ENCODE data around the gene LDLRAD1. TPM values are rescaled to one million over a fixed set of nuclear protein-coding genes. Genes with fewer than 3 reads are reported as not detected.
"Not testable (repeated sequence)": the region's sequence is repeated elsewhere in the genome, so short reads cannot be mapped to it uniquely, and the experiment has no call there.

The LDLRAD1 gene, protein sequence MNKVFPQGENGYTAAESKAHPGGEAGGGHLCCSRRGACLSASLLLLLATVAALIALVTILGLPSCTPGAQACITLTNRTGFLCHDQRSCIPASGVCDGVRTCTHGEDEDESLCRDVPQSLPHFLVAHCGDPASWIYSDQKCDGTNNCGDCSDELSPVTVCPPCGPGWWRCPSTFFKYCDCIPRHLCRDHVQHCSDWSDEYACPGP
- not detected in 2 replicates for total RNA-seq (2014; rRNA removed; shearing (Covaris generic))

DNA sequence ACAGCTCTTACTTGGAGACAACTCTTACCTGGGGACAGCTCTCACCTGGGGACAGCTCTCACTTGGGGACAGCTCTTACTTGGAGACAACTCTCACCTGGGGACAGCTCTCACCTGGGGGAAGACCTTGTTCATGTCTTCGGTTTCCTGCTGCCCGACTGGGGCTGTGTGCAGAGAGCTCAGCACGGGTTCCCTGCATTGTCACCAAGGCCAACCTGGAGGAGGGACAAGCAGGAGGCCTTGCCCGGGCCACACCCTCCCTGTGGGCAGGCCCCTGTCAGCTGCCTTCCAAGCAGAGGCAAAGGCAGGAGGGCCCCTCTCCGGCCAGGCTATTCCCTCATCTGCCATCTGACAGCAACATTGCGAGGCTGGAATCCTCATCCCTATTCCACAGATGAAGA lies at the start of gene LDLRAD1:
Gene LDLRAD1, minus strand, starts transcription at position 208 of the 400 bp plus-strand sequence. Its CDS starts 74 bp downstream, at position 134.
- in situ Hi-C loops (cut with HindIII; ENCODE audit: low sequenced_read_pairs), result no loop called here
- no peak for DNase-seq (ENCODE audit: low spot score)

DNA sequence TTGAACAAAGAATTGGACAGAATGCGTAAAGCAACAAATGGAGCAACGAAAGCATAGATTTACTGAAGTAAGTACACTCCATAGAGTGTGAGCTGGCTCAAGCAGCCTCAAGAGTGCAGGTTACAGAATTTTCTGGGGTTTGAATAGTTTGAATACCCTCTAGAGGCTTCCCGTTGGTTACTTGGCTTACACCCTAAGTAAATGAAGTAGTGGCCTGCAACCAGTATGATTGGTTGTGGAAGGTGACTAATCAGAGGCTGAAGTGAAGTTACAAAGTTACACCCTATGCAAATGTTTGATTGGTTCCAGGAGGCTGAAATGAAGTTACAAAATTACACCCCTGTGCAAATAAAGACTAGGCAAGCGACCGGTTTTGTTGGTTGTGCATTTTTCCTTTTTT lies 46.3 kb upstream of the LDLRAD1 start:
- DNase-seq (ENCODE audit: low spot score), result no peak
- in situ Hi-C loops (cut with HindIII; ENCODE audit: low sequenced_read_pairs), result no loop called here

DNA sequence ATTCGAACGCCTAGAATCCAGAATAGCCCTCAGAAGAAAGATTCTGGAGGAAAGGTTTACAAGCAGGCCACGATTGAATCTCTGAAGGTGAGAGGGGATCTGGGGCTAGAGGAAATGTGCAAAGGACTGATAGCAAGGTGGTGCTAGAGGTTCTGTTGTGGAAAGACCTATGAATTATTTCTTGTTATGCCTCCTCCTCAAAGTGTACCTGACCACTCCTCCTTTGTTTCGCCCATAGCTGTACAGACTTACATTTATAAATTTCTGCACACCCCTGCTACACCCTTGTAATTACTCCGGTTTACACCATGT lies 36.4 kb upstream of the LDLRAD1 start:
- in situ Hi-C loops (cut with HindIII; ENCODE audit: low sequenced_read_pairs), result no loop called here
- no peak for DNase-seq (ENCODE audit: low spot score)

DNA sequence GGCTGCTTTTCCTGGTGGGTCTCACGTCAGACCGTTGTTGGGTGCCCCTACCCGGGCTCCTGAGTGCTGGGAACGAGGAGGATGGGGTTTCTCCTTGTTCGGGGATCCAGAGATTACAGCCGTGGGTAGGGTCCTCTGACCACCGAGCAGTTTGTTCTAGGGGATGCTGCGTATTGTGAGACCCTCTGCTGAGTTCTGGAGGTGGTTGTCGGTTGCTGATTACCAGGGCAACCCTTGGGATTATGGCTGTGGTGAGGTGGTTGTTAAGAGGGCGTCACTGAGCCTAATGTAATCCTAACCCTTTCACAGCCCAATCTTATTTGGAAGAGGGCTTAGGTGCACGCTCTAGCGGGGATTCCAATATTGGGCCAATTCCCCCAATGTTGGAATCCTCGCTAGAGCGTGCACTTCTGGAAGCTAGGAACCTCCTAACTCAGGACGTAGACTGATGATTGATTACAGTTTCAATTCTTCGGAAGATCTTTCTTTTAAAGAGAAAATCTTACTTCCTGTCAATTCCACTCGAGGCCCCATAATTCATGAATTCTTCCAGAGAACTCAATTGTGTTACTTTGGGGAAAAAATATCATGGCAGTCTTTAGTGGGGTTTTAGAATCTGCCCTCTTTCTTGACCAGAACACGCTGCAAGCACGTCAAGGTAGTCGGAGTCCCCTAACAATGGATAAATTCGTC lies 35.9 kb upstream of the LDLRAD1 start:
- DNase-seq (ENCODE audit: low spot score), result no peak
- in situ Hi-C loops (cut with HindIII; ENCODE audit: low sequenced_read_pairs), result no loop called here

DNA sequence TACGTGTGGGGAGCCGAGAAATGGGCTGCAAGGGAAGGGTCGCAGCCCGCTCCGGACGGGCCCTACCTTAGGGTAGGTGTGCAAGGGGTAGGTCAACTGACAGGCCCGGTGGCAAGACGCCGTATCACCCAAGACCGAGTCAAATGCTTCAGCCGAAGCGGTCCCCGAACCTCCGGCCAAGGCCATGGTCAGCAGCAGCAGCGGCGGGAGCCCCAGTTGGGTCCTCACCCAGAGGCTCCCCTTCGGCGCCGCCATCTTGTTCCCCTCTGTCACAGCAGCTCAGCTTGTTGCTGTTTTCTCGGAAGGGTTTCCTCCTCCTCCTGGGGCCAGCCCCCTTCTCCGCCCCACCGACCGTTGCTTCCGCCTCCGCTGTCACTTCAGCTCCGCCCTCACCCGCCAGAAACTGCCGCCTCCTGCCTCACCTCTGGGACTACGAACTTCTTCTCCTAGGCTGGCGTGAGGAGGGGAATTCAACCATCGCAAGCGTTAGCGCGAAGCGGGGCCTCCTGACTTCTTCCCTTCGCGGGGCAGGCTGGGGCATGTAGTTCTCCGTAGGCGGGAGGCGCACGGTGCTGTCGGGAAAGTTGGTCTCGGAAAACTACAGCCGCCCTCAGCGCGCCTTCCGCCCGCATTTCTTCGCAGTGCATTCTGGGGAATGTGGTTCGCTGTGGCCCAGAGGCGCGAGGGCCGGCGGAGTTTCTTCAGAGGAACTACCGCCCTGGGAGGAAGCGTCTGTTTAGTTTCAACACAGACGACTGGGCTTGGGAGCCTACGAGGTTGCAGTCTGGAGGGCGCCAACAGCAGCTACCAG lies 35.2 kb upstream of the LDLRAD1 start, which contains the start of the genes TCEANC2 and TMEM59:
Gene TCEANC2, plus strand, starts transcription at position 675 of the 811 bp plus-strand sequence. CDS start 815 bp downstream, outside the sequence.
Gene TMEM59, minus strand, starts transcription at position 271 of the 811 bp plus-strand sequence. Its CDS starts 16 bp downstream, at position 255.
- peak; percentile 99 for DNase-seq (ENCODE audit: low spot score)
- in situ Hi-C loops (cut with HindIII; ENCODE audit: low sequenced_read_pairs), result no loop called here

DNA sequence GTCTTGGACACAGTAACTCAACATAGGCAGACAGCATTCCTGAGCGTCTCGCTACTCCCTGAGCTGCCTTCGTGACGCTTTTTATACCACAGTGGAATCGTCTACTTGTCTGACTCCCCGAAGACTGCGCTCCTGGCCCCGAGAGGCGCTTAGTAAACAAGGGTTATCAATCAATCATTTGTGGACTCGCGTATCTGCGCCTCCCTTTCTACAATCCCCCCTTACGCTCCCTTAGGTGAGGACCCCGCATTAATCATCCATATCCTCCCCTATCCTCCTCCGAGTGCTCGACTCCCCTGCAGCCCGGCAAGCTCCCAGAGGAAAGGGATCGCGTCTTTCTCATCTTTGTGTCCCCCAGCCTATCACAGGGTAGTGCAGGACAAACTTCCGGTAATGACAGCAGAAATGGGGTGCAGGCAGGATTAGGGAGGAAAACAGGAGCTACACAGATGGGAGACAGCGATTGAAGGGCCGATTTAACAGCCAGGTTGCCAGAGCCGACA lies 34.5 kb upstream of the LDLRAD1 start:
- DNase-seq (ENCODE audit: low spot score), result peak; percentile 67

DNA sequence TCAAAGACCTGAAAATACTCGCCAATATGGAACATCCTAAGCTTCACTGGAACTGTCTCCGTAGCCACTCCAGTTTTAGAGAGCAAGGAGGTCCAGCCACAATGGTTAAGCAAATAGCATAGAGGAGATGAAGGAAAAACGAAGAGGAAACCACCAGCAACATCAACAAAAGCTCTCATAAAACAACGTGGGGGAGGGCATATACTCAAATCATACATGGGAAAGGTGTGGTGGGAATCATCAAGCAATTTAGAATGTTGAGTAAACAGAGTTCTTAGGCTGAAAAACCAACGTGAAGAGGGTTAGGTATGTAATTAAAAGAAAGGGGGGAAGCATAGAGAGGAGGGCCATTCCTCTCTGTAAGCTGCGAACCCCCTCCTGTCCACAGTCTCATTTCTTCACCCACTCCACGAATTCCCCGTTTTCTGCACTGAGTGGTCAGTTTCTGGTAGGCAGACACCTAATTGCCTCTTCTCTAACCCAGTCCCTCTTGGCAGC lies 34.0 kb upstream of the LDLRAD1 start:
- in situ Hi-C loops (cut with HindIII; ENCODE audit: low sequenced_read_pairs), result no loop called here
- DNase-seq (ENCODE audit: low spot score), result no peak

More for the DNA sequence above, 34.5 kb upstream of the LDLRAD1 start:
- in situ Hi-C loops (cut with HindIII; ENCODE audit: low sequenced_read_pairs), result no loop called here

DNA sequence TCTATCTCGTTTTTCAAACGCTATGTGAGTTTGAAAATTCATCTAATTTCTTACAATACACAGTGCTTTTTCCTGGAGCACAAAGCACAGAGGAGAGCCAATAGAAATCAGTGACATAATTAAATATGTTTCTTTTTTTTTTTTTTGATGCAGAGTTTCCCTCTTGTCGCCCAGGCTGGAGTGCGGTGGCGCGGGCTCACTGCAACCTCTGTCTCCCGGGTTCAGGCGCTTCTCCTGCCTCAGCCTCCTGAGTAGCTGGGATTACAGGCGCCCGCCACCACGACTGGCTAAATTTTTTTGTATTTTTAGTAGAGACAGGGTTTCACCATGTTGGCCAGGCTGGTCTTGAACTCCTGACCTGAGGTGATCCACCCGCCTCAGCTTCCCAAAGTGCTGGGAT lies 32.4 kb upstream of the LDLRAD1 start:
- DNase-seq (ENCODE audit: low spot score); in situ Hi-C loops (cut with HindIII; ENCODE audit: low sequenced_read_pairs): not testable (repeated sequence)

DNA sequence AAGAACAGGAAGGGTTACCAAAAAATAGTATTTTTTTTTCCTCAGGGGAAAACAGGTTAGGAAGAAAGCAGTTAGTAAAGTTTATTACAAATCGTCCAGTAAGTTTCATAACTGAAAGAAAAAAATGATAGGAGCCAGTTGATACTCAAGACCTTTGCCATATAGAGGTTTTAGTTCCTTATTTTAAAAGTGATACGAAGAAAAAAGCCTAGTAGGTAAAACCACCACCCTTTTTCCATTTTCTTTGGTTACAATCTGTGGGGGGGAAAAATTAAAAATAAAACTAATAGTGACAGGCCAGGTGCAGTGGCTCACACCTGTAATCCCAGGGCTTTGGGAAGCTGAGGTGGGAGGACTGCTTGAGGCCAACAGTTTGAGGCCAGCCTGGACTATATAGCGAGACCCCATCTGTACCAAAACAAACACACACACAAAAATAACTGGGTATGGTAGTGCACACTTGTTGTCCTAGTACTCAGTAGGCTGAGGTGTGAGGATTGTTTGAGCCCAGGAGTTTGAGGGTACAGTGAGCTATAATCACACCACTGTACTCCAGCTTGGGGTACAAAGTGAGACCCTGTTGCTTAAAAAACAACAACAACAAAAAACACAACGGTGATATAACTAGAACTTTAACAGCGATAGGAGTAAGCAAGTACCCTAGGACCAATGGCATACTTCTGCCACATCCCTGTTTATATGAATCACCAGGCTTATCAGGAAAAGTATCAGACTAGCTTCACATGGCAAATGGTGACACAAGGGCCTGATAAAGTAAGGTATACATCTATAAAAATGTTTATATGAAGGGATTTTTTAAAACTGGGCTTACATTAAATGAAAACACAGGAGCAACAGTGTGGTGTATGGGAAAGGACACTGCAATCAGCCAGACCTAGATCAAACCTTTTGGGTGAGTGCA lies 29.7 kb upstream of the LDLRAD1 start:
- no peak for DNase-seq (ENCODE audit: low spot score)

DNA sequence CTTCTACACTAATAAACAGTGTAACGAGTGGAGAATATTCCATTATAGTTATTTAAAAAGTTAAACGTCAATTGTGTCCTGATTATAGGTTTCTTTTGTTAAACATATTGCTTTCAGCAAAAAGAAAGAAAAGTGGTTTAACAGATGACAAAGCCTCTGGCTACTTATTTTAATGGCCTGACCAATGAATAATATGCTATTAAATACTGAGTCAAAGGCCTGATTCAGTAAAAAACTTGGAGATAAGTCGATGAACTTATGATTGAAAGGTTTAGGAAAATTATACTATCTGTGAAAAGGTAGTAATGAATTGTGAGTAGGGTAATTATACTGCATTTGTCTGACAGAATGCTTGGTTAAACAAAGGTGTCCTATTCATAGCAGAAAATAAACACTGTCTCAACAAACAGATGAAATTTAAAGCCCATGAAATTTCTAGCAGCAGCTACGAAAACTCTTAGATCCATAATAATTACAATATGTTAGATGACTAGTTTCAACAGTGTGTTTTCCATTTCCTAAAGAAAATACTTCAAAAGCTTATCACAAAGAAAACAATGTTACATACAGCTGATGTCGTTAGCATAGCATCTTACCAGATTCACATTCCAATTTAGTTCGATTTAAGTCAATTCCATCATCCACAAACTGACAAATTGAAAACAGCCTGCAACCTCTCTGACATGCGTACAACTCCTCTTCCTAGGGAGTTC lies 28.8 kb upstream of the LDLRAD1 start:
- in situ Hi-C loops (cut with HindIII; ENCODE audit: low sequenced_read_pairs), result no loop called here
- no peak for DNase-seq (ENCODE audit: low spot score)

More for the DNA sequence above, 29.7 kb upstream of the LDLRAD1 start:
- in situ Hi-C loops (cut with HindIII; ENCODE audit: low sequenced_read_pairs), result no loop called here

DNA sequence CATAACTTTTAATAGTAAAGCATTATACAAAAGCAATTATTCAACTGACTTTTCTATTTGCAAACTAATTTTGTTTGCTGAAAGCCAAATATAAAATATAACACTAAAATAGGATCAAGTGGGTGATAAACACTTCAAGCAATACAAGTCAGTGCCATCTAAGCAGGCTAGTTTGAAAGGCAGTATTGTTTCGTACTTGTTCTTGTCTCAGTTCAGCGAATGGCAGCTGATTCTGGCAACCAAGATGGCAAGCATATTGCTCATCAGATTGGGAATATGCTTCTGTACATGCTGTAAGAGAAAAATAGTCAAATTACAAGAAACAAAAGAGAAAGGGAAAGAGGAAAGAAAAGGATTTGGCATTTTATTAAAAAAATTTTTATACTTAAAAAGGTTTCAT lies 27.5 kb upstream of the LDLRAD1 start:
- no peak for DNase-seq (ENCODE audit: low spot score)
- in situ Hi-C loops (cut with HindIII; ENCODE audit: low sequenced_read_pairs), result no loop called here

DNA sequence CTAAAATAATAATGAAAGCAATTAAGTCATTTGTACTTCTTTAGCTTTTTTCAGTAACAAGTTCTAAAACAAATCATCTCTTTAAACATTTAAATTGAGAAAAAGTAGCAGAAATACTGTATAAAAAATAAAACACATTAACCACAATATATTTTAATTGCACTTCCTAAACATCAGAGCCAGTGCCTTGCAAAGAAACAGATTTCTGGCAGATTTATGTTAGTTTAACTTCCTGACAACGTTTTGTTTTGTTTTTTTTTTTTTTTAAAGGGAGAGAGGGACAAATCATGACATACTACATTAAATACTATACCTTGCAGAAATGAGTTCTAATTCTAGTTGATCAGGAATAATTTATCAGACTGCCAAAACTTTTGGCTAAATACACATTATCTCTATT lies 23.8 kb upstream of the LDLRAD1 start:
- no peak for DNase-seq (ENCODE audit: low spot score)

DNA sequence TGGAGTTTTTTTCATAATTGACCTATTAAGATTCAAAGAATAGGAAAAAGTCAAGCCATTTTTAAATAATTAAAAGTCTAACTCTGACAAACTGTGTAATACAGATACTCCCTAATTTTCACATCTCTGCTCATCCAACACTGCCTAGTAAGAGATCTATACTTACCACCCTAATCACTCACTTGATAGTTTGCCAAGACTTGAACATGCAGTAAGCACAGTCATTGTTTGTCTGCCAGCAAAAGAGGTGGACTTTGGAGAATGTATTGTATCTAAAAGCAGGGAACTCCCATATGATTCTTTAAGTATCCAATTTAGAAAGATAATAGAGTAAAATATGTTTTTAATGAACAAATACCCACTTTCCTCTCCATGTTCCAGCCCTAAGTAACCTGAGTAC lies 19.5 kb upstream of the LDLRAD1 start:
- in situ Hi-C loops (cut with HindIII; ENCODE audit: low sequenced_read_pairs), result no loop called here
- no peak for DNase-seq (ENCODE audit: low spot score)

More for the DNA sequence above, 23.8 kb upstream of the LDLRAD1 start:
- in situ Hi-C loops (cut with HindIII; ENCODE audit: low sequenced_read_pairs), result loop anchor here (5.0 kb wide), 1 partner anchor 70 kb away; no protein-coding TSS in a partner anchor

DNA sequence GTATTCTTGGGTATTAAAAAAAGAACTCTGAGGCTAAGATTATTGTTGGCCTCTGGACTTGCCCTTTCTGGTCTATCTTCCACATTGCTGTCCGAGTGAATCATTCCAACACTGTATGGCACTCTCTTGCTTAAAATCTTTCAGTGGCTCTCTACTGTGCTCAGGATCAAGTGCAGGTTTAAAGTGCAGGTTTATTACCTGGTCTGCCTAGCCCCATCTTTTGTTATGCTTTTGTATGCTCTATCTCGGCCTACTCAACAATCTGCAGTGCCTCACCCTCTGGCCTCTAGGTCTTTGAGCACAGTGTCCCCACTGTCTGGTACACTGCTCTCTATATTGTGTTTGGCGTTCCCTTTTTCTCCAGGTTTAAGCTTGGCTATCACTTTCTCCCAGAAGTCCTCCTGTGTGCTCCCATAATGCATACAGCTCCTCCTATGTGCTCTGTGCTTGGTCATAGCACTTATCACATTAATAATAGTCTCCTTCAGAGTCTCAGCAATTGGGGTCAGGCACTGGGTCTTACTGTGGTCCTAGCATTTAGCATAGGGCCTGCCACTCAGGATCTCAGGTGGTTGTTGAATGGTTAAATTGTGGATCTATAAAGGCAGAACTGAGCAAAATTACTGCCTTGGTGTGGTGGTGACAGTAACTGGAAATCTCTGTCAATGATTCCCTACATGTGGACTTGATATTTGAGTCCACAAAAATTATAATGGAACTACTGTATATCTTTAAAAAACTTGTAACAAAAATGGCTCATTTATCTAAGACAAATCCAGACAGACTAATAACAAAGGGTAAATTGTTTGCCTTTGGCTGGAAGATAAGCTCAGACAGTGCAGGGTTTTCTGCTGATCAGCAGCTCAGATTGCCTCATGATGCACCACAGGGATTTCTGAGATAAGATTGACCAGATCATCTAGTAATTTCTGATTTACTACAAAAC lies 10.6 kb upstream of the LDLRAD1 start:
- in situ Hi-C loops (cut with HindIII; ENCODE audit: low sequenced_read_pairs), result no loop called here
- DNase-seq (ENCODE audit: low spot score), result no peak

DNA sequence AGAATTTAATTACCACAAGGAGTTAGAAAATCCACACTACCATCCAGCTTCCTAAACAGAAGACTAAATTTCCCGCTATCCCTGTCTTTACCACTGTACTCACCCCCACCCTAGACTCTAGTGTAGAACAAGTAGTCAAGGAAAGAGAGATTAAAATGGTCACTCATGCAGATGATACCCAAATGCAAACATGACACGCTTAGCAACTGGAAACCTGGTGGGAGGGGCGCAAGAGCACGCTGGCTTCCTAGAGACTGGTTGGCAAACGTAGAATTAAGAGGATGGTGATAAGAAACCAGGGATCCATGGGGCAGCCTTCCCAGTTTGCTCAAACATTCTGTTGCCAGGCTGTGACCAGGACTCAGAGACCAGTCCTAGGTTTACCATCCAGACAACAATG lies 9.9 kb upstream of the LDLRAD1 start:
- in situ Hi-C loops (cut with HindIII; ENCODE audit: low sequenced_read_pairs), result no loop called here
- DNase-seq (ENCODE audit: low spot score), result no peak

DNA sequence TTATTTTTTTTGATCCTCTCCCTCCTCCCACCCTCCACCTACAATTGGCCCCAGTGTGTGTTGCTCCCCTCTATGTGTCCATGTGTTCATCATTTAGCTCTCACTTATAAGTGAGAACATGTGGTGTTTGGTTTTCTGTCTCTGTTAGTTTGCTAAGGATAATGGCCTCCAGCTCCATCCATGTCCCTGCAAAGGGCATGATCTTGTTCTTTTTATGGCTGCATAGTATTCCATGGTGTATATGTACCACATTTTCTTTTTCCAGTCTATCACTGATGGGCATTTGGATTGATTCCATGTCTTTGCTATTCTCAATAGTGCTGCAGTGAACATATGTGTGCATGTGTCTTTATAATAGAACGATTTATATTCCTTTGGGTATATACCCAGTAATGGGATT lies 6.8 kb upstream of the LDLRAD1 start:
- DNase-seq (ENCODE audit: low spot score); in situ Hi-C loops (cut with HindIII; ENCODE audit: low sequenced_read_pairs): not testable (repeated sequence)

DNA sequence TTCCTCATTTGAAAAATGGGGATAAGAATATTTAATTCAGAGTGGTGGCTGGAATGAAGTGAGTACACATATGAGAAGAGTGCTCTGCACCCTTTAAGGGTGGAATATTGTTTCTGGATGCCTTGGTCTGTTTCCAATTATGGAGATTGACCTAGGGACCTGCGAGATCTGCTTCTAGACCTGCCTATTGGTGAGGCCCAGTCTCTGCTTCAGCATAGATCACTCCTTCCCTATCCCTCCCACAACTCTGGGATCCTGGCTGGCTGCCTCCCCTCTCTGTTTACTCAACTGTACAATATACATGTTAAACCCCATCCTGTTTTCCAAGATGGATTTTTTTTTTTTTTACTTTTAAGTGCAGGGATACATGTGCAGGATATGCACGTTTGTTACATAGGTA lies 6.4 kb upstream of the LDLRAD1 start:
- in situ Hi-C loops (cut with HindIII; ENCODE audit: low sequenced_read_pairs), result no loop called here
- DNase-seq (ENCODE audit: low spot score), result no peak

All from G401 (cell line).